GM12878 (cell line): Measurements from ENCODE around the gene MAMDC4. TPM values are rescaled to one million over a fixed set of nuclear protein-coding genes. Genes with fewer than 3 reads are reported as not detected.

ENCODE experiments used
- CHD2 ChIP-seq: IDR thresholded peaks from 2 replicates; pipeline ENCODE4 v1.6.1; 2011; ENCODE audit warnings: low read depth, low read length, improper control_type of control experiment, borderline replicate concordance
- KAT2A ChIP-seq: conservative IDR thresholded peaks from 2 replicates; pipeline ENCODE4 v1.6.1; 2011; ENCODE audit warnings: low read depth, low read length; ENCODE audit not compliant: control insufficient read depth
- POU2F2 ChIP-seq: IDR thresholded peaks from 3 replicates; pipeline ENCODE4 v1.6.1; 2011; ENCODE audit warnings: low read depth, mild to moderate bottlenecking, low read length, borderline replicate concordance
- STAT1 ChIP-seq: fragments of 450-650 bp; conservative IDR thresholded peaks from 2 replicates; pipeline ENCODE4 v1.6.1; 2014; ENCODE audit warnings: antibody characterized with exemption, mild to moderate bottlenecking
- ZNF384 ChIP-seq: IDR thresholded peaks from 2 replicates; pipeline ENCODE4 v1.6.1; 2012; ENCODE audit warnings: low read depth, mild to moderate bottlenecking, low read length, improper control_type of control experiment, borderline replicate concordance
- polyA plus RNA-seq, 11 experiments: library from polyadenylated mRNA; depleted of rRNA in 4 of 11; unstranded in 6 of 11; stranded (reverse) in 5 of 11; fragments of >200 nt; fragmentation: Nextera tagmentation in 4 of 11; fragmentation: Illumina TruSeq in 1 of 11; extraction: Ambion mirVana in 4 of 11; extraction: Trizol in 1 of 11; gene quantifications; 1 replicate in 1 of 11; 2 replicates in 10 of 11; pipeline versions ENCODE4 v1.2.1 to v1.2.3, GENCODE V29; 2011 to 2016; ENCODE audit warnings: inconsistent platforms in 2 of 11, missing spikeins in 2 of 11, low read depth in 1 of 11
- total RNA-seq, 4 experiments: library from RNA; depleted of rRNA in 3 of 4; stranded (reverse); fragments of >200 nt in 3 of 4; fragmentation: Illumina TruSeq in 1 of 4; extraction: Trizol in 1 of 4; gene quantifications; 2 replicates each; pipeline versions ENCODE4 v1.2.1 to v1.2.3, GENCODE V29; 2013 to 2021
- TF ChIP-seq, protein P1 (sequence below): fragments of 450-650 bp; formaldehyde crosslinking; IDR thresholded peaks from 2 replicates; pipeline ENCODE4 v1.4.0; 2020; ENCODE audit warnings: mild to moderate bottlenecking, moderate library complexity
- TF ChIP-seq, protein P2 (sequence below): fragments of 450-650 bp; formaldehyde crosslinking; IDR thresholded peaks from 2 replicates; pipeline ENCODE4 v1.4.0; 2022; ENCODE audit warnings: mild to moderate bottlenecking, moderate library complexity

Gene MAMDC4
- total and polyA plus RNA-seq, 10 of the 15 experiments (the other 5 are each of a cell fraction or from before 2014, with no cell fraction given), result 0.22 to 5.7 (median 2.4) TPM; not detected in 1

DNA sequence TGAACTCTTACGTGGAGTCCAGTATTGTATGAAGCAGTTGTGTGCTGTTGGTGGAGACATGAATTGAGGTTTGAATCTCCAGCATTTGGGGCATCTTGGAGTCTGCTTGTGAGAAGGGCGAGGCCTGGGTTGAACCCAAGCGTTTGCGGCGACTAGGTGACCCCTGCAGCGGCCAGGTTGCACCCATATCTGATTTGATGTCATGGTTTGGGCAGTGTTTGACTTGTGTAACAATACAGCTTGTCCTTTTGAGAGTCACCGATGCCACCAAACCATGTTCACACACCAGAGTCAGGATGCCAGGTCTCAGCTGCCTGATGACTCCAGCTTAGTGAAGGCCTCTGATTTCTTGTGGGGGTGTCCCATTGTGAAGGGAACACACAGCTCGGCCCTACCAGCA, 36.3 kb downstream of the MAMDC4 start (continued):
- TF ChIP-seq, protein P1, sequence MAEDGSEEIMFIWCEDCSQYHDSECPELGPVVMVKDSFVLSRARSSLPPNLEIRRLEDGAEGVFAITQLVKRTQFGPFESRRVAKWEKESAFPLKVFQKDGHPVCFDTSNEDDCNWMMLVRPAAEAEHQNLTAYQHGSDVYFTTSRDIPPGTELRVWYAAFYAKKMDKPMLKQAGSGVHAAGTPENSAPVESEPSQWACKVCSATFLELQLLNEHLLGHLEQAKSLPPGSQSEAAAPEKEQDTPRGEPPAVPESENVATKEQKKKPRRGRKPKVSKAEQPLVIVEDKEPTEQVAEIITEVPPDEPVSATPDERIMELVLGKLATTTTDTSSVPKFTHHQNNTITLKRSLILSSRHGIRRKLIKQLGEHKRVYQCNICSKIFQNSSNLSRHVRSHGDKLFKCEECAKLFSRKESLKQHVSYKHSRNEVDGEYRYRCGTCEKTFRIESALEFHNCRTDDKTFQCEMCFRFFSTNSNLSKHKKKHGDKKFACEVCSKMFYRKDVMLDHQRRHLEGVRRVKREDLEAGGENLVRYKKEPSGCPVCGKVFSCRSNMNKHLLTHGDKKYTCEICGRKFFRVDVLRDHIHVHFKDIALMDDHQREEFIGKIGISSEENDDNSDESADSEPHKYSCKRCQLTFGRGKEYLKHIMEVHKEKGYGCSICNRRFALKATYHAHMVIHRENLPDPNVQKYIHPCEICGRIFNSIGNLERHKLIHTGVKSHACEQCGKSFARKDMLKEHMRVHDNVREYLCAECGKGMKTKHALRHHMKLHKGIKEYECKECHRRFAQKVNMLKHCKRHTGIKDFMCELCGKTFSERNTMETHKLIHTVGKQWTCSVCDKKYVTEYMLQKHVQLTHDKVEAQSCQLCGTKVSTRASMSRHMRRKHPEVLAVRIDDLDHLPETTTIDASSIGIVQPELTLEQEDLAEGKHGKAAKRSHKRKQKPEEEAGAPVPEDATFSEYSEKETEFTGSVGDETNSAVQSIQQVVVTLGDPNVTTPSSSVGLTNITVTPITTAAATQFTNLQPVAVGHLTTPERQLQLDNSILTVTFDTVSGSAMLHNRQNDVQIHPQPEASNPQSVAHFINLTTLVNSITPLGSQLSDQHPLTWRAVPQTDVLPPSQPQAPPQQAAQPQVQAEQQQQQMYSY, result no peak
- no peak for TF ChIP-seq KAT2A
- TF ChIP-seq, protein P2, sequence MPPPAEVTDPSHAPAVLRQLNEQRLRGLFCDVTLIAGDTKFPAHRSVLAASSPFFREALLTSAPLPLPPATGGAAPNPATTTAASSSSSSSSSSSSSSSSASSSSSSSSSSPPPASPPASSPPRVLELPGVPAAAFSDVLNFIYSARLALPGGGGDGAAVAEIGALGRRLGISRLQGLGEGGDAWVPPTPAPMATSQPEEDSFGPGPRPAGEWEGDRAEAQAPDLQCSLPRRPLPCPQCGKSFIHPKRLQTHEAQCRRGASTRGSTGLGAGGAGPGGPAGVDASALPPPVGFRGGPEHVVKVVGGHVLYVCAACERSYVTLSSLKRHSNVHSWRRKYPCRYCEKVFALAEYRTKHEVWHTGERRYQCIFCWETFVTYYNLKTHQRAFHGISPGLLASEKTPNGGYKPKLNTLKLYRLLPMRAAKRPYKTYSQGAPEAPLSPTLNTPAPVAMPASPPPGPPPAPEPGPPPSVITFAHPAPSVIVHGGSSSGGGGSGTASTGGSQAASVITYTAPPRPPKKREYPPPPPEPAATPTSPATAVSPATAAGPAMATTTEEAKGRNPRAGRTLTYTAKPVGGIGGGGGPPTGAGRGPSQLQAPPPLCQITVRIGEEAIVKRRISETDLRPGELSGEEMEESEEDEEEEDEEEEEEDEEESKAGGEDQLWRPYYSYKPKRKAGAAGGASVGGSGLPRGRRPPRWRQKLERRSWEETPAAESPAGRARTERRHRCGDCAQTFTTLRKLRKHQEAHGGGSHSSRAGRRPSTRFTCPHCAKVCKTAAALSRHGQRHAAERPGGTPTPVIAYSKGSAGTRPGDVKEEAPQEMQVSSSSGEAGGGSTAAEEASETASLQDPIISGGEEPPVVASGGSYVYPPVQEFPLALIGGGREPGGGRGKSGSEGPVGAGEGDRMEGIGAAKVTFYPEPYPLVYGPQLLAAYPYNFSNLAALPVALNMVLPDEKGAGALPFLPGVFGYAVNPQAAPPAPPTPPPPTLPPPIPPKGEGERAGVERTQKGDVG (CRISPR knock-in tag), result no peak
- TF ChIP-seq CHD2, result no peak
- TF ChIP-seq POU2F2, result no peak
- TF ChIP-seq ZNF384, result no peak
- TF ChIP-seq STAT1, result no peak
